GM18511 (cell line): ENCODE measurements around the gene SRSF6.
"Not testable (repeated sequence)": the region's sequence is repeated elsewhere in the genome, so short reads cannot be mapped to it uniquely, and the experiment has no call there.

Experiments
- ATAC-seq: cut with Tn5 transposase; IDR thresholded peaks from one replicate; pipeline ENCODE4 v1.9.1; 2021; ENCODE audit warnings: mild to moderate bottlenecking, moderate library complexity; ENCODE audit not compliant: unreplicated experiment

The SRSF6 gene

GRCh38 chr20:43457640-43458421, at the start of gene SRSF6:
SRSF6 (plus strand) TSS chr20:43457896; CDS start chr20:43458034, 138 bp downstream.
- peak; percentile 86 for ATAC-seq

GRCh38 chr20:43408848-43409576, 48.7 kb upstream of the SRSF6 start:
- ATAC-seq, result no peak

GRCh38 chr20:43409577-43409913, 48.2 kb upstream of the SRSF6 start:
- ATAC-seq, result no peak

- no peak for ATAC-seq
Measured at GRCh38 chr20:43415661-43416430, 41.9 kb upstream of the SRSF6 start.

GRCh38 chr20:43416591-43417228, 41.0 kb upstream of the SRSF6 start:
- no peak for ATAC-seq

GRCh38 chr20:43420192-43420591, 37.5 kb upstream of the SRSF6 start:
- no peak for ATAC-seq

GRCh38 chr20:43420913-43421312, 36.8 kb upstream of the SRSF6 start:
- ATAC-seq, result not testable (repeated sequence)

- ATAC-seq, result no peak
Measured at GRCh38 chr20:43426172-43426571, 31.5 kb upstream of the SRSF6 start.

- no peak for ATAC-seq
Measured at GRCh38 chr20:43430265-43431133, 27.2 kb upstream of the SRSF6 start.

GRCh38 chr20:43431134-43431519, 26.6 kb upstream of the SRSF6 start:
- ATAC-seq, result no peak

- no peak for ATAC-seq
Measured at GRCh38 chr20:43432498-43432897, 25.2 kb upstream of the SRSF6 start.

- no peak for ATAC-seq
Measured at GRCh38 chr20:43433250-43433854, 24.3 kb upstream of the SRSF6 start.

GRCh38 chr20:43434565-43434964, 23.1 kb upstream of the SRSF6 start:
- no peak for ATAC-seq

- peak; percentile 91 for ATAC-seq
Measured at GRCh38 chr20:43438578-43439316, 18.9 kb upstream of the SRSF6 start.

GRCh38 chr20:43440531-43440930, 17.2 kb upstream of the SRSF6 start:
- no peak for ATAC-seq

GRCh38 chr20:43442282-43442880, 15.3 kb upstream of the SRSF6 start:
- ATAC-seq, result no peak

GRCh38 chr20:43444107-43444506, 13.6 kb upstream of the SRSF6 start:
- ATAC-seq, result no peak

GRCh38 chr20:43446361-43446879, 11.3 kb upstream of the SRSF6 start:
- no peak for ATAC-seq

- ATAC-seq, result not testable (repeated sequence)
Measured at GRCh38 chr20:43448431-43448747, 9.3 kb upstream of the SRSF6 start.
